Immature natural killer cell (primary cell): ENCODE measurements around the gene SURF1. TPM values are rescaled to one million over a fixed set of nuclear protein-coding genes. Genes with fewer than 3 reads are reported as not detected.
"Not testable (repeated sequence)": the region's sequence is repeated elsewhere in the genome, so short reads cannot be mapped to it uniquely, and the experiment has no call there.

ENCODE experiments used
- DNase-seq, 3 donors: peaks; one replicate each; pipeline ENCODE4 v3.0.0; 2022; ENCODE audit warnings: mixed read lengths in 1 of 3
- H3K27ac Mint-ChIP-seq, 6 donors: one replicate each; pipeline ENCODE4 v1.8.0; 2020; ENCODE audit warnings: mixed read lengths in 6 of 6, mild to moderate bottlenecking in 5 of 6, inconsistent platforms in 4 of 6, moderate library complexity in 3 of 6
- H3K27me3 Mint-ChIP-seq, 3 donors: one replicate each; pipeline ENCODE4 v1.8.0; 2020 to 2021; ENCODE audit warnings: low read depth in 3 of 3, mild to moderate bottlenecking in 3 of 3, mixed read lengths in 3 of 3, moderate library complexity in 3 of 3, inconsistent platforms in 1 of 3
- H3K36me3 Mint-ChIP-seq, 3 donors: one replicate each; pipeline ENCODE4 v1.8.0; 2020; ENCODE audit warnings: mixed read lengths in 3 of 3, inconsistent platforms in 2 of 3, mild to moderate bottlenecking in 2 of 3
- H3K4me1 Mint-ChIP-seq, 2 donors: one replicate each; pipeline ENCODE4 v1.8.0; 2020; ENCODE audit warnings: inconsistent platforms in 2 of 2, mild to moderate bottlenecking in 2 of 2, mixed read lengths in 2 of 2, moderate library complexity in 1 of 2
- H3K4me3 Mint-ChIP-seq, 5 donors: one replicate each; pipeline ENCODE4 v1.8.0; 2020; ENCODE audit warnings: mild to moderate bottlenecking in 5 of 5, mixed read lengths in 5 of 5, inconsistent platforms in 3 of 5, moderate library complexity in 3 of 5
- H3K9me3 Mint-ChIP-seq, 6 donors: one replicate each; pipeline ENCODE4 v1.8.0; 2020; ENCODE audit warnings: mild to moderate bottlenecking in 6 of 6, mixed read lengths in 6 of 6, inconsistent platforms in 4 of 6, moderate library complexity in 3 of 6
- polyA plus RNA-seq, 3 donors: library from polyadenylated mRNA; unstranded; fragments of 300-500 nt; fragmentation: Illumina TruSeq; gene quantifications; one replicate each; pipeline ENCODE4 v1.2.3, GENCODE V29; 2021

SURF1 gene
- polyA plus RNA-seq, 3 donors from 2014 or later, result 104 to 153 (median 131) TPM

- not testable (repeated sequence) for H3K36me3 Mint-ChIP-seq, H3K4me3 Mint-ChIP-seq, H3K9me3 Mint-ChIP-seq, H3K27ac Mint-ChIP-seq, H3K27me3 Mint-ChIP-seq, H3K4me1 Mint-ChIP-seq, DNase-seq
These were observed 36.0 kb upstream of the SURF1 start for GRCh38 chr9:133392308-133392707.

GRCh38 chr9:133391449-133391848 lies 35.2 kb upstream of the SURF1 start:
- H3K4me1 Mint-ChIP-seq, H3K36me3 Mint-ChIP-seq, H3K4me3 Mint-ChIP-seq, H3K27me3 Mint-ChIP-seq, DNase-seq, H3K27ac Mint-ChIP-seq, H3K9me3 Mint-ChIP-seq: not testable (repeated sequence)

GRCh38 chr9:133390713-133391112 lies 34.4 kb upstream of the SURF1 start:
- H3K27me3 Mint-ChIP-seq, result peaks cover 1 to 5% (median 4%) of the 10 kb centered on the region in 3 donors
- no peak for DNase-seq
- H3K36me3 Mint-ChIP-seq, result no peaks in the 10 kb centered on the region
- no peak overlapping the region for H3K27ac Mint-ChIP-seq
- H3K9me3 Mint-ChIP-seq, result no peaks in the 10 kb centered on the region
- H3K4me3 Mint-ChIP-seq, result no peak overlapping the region
- no peaks in the 10 kb centered on the region for H3K4me1 Mint-ChIP-seq

GRCh38 chr9:133389562-133389961 lies 33.3 kb upstream of the SURF1 start:
- DNase-seq, result no peak
- no peaks in the 10 kb centered on the region for H3K9me3 Mint-ChIP-seq
- peaks cover 1 to 5% (median 4%) of the 10 kb centered on the region in 3 donors for H3K27me3 Mint-ChIP-seq
- no peaks in the 10 kb centered on the region for H3K36me3 Mint-ChIP-seq
- no peaks in the 10 kb centered on the region for H3K4me1 Mint-ChIP-seq
- H3K27ac Mint-ChIP-seq, result no peak overlapping the region
- no peak overlapping the region for H3K4me3 Mint-ChIP-seq

GRCh38 chr9:133389025-133389557 lies 32.8 kb upstream of the SURF1 start:
- peaks cover 1 to 5% (median 4%) of the 10 kb centered on the region in 3 donors for H3K27me3 Mint-ChIP-seq
- H3K9me3 Mint-ChIP-seq, result no peaks in the 10 kb centered on the region
- H3K36me3 Mint-ChIP-seq, result no peaks in the 10 kb centered on the region
- no peaks in the 10 kb centered on the region for H3K4me1 Mint-ChIP-seq
- H3K27ac Mint-ChIP-seq, result no peak overlapping the region
- H3K4me3 Mint-ChIP-seq, result no peak overlapping the region
- no peak for DNase-seq

GRCh38 chr9:133387680-133388079 lies 31.4 kb upstream of the SURF1 start:
- H3K36me3 Mint-ChIP-seq, result no peaks in the 10 kb centered on the region
- H3K4me3 Mint-ChIP-seq, result no peak overlapping the region
- H3K27ac Mint-ChIP-seq, result no peak overlapping the region
- no peaks in the 10 kb centered on the region for H3K4me1 Mint-ChIP-seq
- H3K9me3 Mint-ChIP-seq, result no peaks in the 10 kb centered on the region
- peaks cover 1 to 5% (median 4%) of the 10 kb centered on the region in 3 donors for H3K27me3 Mint-ChIP-seq
- DNase-seq, result no peak

- DNase-seq, result no peak
These were observed 30.1 kb upstream of the SURF1 start for GRCh38 chr9:133386338-133386737.

GRCh38 chr9:133385452-133385851 lies 29.2 kb upstream of the SURF1 start:
- Mint-ChIP-seq H3K36me3 (no peaks in the 10 kb centered on the region), H3K4me1 (no peaks in the 10 kb centered on the region), H3K27ac (no peak overlapping the region), H3K9me3 (no peaks in the 10 kb centered on the region), H3K4me3 (no peak overlapping the region), H3K27me3 (peaks cover 1 to 5% (median 4%) of the 10 kb centered on the region in 3 donors)
- DNase-seq, result no peak

More at GRCh38 chr9:133386338-133386737, 30.1 kb upstream of the SURF1 start:
- Mint-ChIP-seq H3K36me3 (no peaks in the 10 kb centered on the region), H3K27ac (no peak overlapping the region), H3K4me3 (no peak overlapping the region), H3K4me1 (no peaks in the 10 kb centered on the region), H3K9me3 (no peaks in the 10 kb centered on the region), H3K27me3 (peaks cover 1 to 5% (median 4%) of the 10 kb centered on the region in 3 donors)

GRCh38 chr9:133384736-133385321 lies 28.5 kb upstream of the SURF1 start:
- Mint-ChIP-seq H3K27ac (no peak overlapping the region), H3K4me3 (no peak overlapping the region), H3K27me3 (peaks cover 1 to 3% (median 3%) of the 10 kb centered on the region in 3 donors), H3K36me3 (no peaks in the 10 kb centered on the region), H3K4me1 (no peaks in the 10 kb centered on the region), H3K9me3 (no peaks in the 10 kb centered on the region)
- DNase-seq, result no peak

GRCh38 chr9:133383438-133383837 lies 27.2 kb upstream of the SURF1 start:
- Mint-ChIP-seq H3K27me3 (no peaks in the 10 kb centered on the region), H3K27ac (no peak overlapping the region), H3K36me3 (no peaks in the 10 kb centered on the region), H3K4me3 (no peak overlapping the region), H3K9me3 (no peaks in the 10 kb centered on the region), H3K4me1 (no peaks in the 10 kb centered on the region)
- DNase-seq, result no peak

- H3K9me3 Mint-ChIP-seq, result no peaks in the 10 kb centered on the region
- DNase-seq, result peak; percentile 36 to 49 (median 39)
- no peaks in the 10 kb centered on the region for H3K36me3 Mint-ChIP-seq
- peaks cover 0 to 2% (median 0%) of the 10 kb centered on the region in 3 donors for H3K27me3 Mint-ChIP-seq
- no peak overlapping the region for H3K27ac Mint-ChIP-seq
- H3K4me1 Mint-ChIP-seq, result no peaks in the 10 kb centered on the region
- H3K4me3 Mint-ChIP-seq, result no peak overlapping the region
These were observed 26.3 kb upstream of the SURF1 start for GRCh38 chr9:133382507-133383141.

GRCh38 chr9:133380734-133381133 lies 24.4 kb upstream of the SURF1 start:
- Mint-ChIP-seq H3K4me3 (no peak overlapping the region), H3K9me3 (no peaks in the 10 kb centered on the region), H3K27ac (no peak overlapping the region), H3K4me1 (peaks cover 0 to 2% of the 10 kb centered on the region in 2 donors), H3K27me3 (peaks cover 0 to 5% (median 0%) of the 10 kb centered on the region in 3 donors), H3K36me3 (no peaks in the 10 kb centered on the region)
- no peak for DNase-seq

- no peak overlapping the region for H3K4me3 Mint-ChIP-seq
- no peak for DNase-seq
- no peaks in the 10 kb centered on the region for H3K36me3 Mint-ChIP-seq
- no peaks in the 10 kb centered on the region for H3K9me3 Mint-ChIP-seq
- H3K4me1 Mint-ChIP-seq, result peaks cover 8 to 10% of the 10 kb centered on the region in 2 donors
- H3K27ac Mint-ChIP-seq, result no peak overlapping the region
- H3K27me3 Mint-ChIP-seq, result peaks cover 0 to 12% (median 7%) of the 10 kb centered on the region in 3 donors
These were observed 23.1 kb upstream of the SURF1 start for GRCh38 chr9:133379153-133380086.
